HG02943 (cell line): ENCODE measurements around the gene TTF2.

Source experiments
- ATAC-seq: cut with Tn5 transposase; IDR thresholded peaks from one replicate; pipeline ENCODE4 v1.9.1; 2021; ENCODE audit warnings: mild to moderate bottlenecking, low read depth, moderate library complexity; ENCODE audit not compliant: unreplicated experiment

Gene TTF2

GRCh38 chr1:117044217-117044616 lies 15.9 kb upstream of the TTF2 start:
- no peak for ATAC-seq

DNA sequence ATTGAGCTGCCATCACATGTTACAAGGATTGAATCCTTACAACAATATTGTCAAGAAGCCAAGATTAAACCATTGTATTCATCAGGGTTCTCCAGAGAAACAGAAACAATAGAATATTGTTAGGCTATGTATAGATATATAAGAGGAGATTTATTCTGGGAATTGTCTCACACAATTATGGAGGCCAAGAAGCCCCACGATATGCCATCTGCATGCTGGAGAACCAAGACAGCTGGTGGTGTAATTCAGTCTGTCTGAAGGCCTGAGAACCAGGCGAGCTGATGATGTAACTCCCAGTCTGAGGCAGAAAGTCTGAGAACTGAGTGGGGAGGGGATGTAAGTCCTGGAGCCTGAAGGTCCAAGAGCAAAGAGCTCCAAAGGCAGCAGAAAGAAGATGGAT lies 14.5 kb upstream of the TTF2 start:
- no peak for ATAC-seq

DNA sequence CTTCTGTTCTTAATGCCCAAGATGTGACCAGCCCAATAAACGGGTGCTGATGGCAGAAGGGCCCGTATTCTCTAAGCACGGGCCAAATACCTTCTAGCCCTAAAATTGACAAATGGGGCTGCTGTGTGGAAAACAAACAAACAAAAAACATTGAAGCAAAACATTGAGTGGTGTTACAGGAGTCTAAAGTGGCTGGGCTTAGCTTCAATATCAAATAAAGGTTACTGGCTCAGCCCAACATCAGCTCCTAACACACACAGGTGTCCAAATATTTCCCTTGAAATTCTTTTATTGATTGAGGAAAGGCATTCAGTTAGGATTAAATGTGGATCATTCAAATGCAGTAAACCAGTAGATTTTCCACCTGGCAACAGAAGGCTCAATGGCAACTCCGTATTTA lies 13.3 kb upstream of the TTF2 start:
- no peak for ATAC-seq

- ATAC-seq, result no peak
These were observed 12.9 kb upstream of the TTF2 start for GRCh38 chr1:117047271-117047670.

DNA sequence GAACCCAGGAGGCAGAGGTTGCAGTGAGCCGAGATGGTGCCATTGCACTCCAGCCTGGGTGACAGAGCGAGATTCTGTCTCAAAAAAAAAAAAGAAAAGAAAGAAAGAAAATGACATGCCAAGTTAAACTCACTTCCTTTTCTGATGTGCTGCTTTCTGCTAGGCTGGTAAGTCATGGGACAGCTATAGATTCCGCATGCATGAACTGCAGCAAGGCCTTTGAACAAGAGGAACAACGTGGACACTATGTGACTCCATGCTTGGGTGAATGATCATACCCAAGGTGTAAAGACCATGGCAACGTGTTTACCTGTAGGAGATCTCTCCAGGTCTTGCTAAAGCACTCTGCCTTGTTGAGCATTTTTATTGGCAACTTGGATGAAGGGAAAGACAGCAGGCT lies 10.3 kb upstream of the TTF2 start:
- no peak for ATAC-seq

DNA sequence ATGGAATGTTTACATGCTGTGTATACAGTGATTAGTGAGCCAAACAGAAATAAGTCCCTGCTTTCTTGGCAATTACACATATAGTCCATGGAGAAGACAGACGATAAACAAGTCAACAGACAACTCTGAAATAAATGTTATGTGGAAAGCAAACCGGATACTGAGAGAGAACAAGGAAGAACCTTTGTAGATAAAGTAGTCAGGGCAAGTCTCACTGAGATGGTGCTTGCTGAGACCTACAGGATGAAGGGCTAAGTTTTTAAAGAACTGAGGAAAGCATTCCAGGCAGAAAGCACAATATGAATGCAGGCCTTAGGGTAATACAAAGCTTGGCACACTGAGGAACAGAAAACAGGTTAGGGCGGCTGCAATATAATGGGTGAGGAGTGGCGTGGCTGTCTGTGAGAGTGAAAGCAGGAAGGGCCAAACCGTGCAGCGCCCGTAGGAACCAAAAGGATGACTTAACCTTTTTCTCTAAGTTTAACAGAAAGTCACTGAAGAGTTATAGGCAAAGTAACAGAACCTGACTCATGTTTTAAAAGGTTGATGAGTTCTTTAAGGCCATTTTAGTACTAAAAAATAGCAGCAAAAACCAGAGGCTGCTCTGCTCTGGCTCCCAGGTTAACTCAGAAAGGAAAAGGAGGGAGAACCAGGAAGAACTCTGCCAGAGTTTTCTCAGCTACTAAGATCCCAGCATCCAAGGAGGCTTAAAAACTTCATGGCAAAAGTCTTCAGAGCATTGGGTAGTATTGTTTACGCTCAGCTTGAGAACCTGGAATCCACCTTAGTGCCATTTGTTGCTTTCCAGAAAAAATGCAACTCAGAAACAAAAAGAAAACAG lies 8.7 kb upstream of the TTF2 start:
- ATAC-seq, result peak; percentile 85

GRCh38 chr1:117054068-117054467 lies 6.1 kb upstream of the TTF2 start:
- no peak for ATAC-seq

DNA sequence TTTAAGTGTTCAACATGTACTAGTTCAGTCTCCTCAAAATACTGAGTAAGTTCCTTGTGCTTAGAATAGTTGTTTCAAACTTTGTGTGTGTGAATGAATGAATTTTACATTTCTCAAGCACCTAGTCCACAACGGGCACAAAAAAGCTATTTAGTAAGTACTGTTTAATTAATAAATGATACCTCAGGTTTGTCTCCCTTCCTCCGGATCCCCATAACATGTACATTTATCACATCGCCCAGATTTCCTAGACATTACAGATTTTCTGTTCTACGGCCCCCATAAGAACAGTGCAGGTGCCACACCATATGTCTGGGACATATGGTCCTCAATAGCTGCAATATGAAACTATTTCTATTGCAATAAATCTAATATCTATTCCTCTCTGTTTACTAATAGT lies 1.3 kb upstream of the TTF2 start:
- no peak for ATAC-seq

DNA sequence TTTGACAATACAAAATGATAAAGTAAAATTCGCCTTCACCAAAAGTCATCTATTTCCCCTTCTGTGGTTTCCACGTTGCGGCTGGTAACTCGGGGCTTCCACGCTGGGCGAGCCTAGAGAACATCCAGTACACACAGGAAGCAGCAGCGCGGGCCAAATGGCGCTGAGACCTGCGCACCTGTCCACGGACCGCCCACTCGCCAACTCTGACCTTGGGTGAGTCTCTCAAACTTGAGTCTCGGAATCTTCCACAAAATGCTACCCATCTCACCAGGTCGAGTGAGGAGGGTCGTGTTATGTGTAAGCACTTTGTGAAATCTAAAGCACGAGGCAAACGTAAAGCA lies 820 bp upstream of the TTF2 start:
- ATAC-seq, result peak; percentile 35

DNA sequence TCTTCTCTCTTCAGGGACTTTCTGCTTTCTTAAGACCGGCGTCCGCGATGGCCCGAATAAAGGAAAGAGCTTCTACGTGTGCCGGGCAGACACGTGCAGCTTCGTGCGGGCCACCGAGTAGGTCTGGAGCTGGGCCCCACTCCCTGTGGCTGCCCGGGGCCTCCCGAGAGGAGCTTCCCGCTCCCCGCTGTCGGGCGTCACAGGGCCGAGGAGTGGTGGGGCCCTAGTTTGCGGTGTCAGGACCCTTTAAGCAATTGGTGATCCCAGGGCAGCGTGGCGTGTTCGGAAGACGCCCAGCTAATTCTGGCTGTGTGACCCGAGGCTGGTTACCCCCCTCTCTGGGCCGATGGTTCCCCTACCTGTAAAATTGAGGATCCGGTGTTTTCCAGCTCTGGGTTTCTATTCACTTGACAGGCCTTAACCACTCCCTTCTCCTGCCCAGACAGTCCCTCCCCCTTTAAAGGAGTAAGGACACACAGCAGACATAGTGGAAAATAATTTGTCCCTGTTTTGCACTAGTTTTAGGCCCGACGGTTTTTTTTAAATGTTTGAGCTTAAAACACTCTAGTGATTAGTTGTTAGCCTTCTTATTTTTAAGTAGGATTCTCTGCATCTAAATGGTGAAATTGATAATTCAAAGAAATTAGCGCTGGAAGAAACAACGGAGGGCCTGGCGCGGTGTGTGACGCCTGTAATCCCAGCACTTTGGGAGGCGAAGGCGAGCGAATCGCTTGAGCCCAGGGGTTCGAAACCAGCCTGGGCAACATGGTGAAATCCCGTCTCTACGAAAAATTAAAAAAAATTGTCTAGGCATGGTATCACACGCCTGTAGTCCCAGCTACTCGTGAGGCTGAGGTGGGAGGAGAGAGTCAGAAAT lies 553 bp downstream of the TTF2 start:
- peak; percentile 10 for ATAC-seq

DNA sequence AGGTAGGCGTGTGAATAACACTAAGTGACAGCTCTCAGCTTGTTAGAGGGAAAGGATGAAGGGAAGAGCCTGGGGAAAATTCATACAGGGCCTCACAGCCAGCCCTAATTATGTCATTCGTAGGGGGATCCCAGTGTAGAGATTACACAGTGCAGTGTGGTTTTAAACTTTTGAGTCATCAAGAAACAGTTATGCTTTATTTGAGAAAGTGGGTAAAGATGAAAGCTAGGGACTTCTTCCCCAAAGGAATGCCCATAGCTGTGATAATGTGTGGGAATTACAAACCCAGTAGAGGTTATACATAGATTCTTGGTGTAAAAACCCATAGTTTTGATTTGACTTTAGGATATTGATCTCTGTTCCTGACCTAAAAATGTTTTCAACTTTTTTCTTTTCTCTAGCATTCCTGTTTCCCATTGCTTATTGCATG lies 1.9 kb downstream of the TTF2 start:
- no peak for ATAC-seq

GRCh38 chr1:117066367-117066766 lies 6.2 kb downstream of the TTF2 start:
- ATAC-seq, result no peak

GRCh38 chr1:117067533-117068370 lies 7.6 kb downstream of the TTF2 start:
- no peak for ATAC-seq

DNA sequence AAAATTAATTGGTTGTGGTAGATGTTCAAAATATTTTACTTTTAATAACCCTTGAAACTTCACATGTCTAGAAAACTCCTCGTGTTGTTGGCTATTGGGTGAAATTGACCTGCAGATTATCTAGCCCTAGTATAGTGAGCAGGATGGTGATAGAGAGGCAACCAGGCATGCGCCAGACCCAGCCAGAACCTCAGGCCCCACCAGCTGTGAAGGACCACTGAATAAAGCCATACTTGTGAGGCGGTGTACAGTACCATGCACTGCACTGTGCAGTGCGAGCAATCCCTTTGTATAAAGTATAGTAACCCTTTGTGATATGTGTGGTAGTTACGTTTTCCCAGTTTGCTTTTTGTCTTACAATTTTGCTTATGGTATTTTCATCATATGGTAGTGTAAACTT lies 8.5 kb downstream of the TTF2 start:
- ATAC-seq, result no peak

DNA sequence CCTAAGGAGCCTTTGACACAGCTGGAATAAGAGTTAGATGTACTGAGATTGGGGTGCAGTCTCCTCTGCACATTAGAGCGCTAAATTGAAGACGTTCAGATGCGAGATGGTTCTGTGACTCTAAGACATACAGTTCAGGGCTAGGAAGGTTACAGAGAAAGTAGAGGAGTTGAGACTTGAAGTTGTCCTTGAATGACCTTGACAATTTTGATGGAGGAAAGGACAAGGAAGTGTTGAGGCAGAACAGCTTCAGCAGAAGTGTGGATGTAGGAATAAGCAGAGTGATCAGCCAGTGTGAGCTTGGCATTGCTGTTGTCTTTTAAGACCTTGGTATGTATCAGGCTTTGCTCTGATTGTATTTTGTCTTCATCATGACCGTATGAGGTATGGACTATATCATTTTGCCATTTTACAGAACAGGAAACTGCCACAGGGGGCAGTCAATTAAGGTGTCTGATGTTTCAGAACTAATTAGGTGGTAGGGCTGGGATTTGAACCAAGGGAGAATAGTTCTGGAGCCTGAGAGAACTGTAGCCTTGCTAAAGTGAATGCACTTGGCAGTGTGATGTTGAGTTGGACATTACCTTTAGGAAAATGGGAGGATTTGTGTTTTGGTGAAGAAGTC lies 9.2 kb downstream of the TTF2 start:
- no peak for ATAC-seq

DNA sequence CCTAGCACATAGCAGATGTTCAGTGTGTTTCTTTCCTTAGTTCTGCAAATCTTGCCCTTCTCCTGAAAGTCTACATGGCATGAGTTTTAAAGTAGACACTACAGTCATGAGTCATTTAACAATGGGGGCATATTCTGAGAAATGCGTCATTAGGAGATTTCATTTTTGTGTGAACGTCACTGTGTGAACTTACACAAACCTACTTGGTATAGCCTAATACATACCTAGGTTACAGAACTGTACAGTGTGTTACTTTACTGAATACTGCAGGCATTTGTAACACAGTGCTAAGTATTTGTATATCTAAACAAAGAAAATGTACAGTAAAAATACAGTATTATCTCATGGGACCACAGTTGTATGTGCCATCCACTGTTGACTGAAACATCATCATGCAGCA lies 10.0 kb downstream of the TTF2 start:
- ATAC-seq, result no peak

DNA sequence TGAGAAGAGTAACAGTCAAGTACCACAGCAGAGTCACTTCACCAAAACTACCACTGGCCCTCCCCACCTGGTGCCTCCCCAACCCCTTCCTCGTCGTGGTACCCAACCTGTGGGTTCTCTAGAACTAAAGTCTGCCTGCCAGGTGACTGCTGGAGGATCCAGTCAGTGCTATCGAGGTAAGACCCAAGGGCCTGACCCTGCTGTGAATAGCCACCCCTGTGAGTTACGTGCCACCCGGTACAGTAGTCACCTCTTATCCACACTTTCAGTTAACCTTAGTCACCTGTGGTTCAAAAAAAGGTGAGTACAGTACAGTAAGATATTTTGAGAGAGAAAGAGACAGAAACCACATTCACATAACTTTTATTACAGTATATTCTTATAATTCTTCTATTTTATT lies 16.5 kb downstream of the TTF2 start:
- ATAC-seq, result no peak

DNA sequence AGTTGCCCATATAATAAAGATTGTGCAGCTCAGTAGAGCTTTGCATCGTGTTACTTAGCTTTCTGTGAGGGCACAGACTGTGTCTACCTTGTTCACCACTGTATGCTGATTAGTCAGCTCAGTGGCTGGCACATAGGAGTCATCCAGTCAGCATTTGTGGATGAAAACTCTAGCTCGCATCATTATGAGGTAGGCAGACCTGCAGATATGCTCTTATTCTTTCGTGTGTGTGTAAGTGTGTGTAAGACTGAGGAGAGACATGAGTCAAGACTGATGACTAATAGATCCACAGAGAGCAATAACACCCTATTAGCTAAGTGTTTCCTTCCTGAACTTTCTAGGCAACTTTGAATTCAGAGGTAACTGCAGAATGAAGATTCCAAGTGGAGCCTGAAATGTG lies 17.1 kb downstream of the TTF2 start:
- no peak for ATAC-seq

DNA sequence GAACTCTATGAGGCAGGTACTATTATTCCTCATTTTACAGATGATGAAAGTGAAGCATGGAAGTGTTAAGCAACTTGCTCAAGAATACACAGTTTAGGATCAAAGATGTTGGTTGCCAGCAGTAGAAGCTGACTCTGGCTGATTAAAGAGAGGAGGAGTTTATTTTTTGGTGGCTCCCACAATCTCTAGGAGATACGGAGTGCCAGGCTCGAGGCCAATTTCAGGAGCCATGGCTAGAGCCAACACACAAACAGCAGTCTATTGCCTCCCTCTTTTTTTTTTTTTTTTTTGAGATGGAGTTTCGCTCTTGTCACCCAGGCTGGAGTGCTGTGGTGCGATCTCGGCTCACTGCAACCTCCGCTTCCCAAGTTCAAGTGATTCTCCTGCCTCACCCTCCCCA lies 19.6 kb downstream of the TTF2 start:
- no peak for ATAC-seq

GRCh38 chr1:117084231-117084630 lies 24.1 kb downstream of the TTF2 start:
- ATAC-seq, result no peak

DNA sequence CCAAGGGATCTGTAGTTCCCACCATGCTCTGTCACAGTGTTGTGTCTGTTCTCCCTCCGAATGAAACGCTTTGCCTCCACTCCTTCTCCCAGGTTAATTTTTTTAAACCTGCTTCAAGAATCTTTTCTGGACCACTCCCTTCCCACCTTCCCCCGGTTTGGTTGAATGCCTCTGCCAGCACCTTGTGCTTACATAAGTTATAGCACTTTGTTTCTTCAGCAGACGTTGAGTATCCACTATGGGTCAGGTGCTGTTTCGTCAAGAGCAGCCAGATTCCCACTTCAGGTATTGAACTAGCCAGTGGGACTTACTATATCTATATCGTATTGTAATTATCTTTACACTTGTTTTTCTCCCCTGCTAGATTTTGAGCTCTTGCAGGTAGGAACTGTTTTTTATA lies 27.6 kb downstream of the TTF2 start:
- ATAC-seq, result no peak
